HCT116 (cell line): ENCODE results near the gene KCNK3. TPM values are rescaled to one million over a fixed set of nuclear protein-coding genes. Genes with fewer than 3 reads are reported as not detected.

ENCODE experiments used
- ATAC-seq: fragments of 200-7000 bp; cut with Tn5 transposase; 2 replicates; pipeline ENCODE4 v1.9.1; 2020; ENCODE audit warnings: mild to moderate bottlenecking, moderate library complexity
- BruUV-seq: library from RNA; stranded (reverse); fragments of 400-500 nt; replicated peaks from 2 replicates; lab custom pipeline; 2021; lab: Mats Ljungman, UMichigan
- CTCF ChIA-PET: fragments of 300-600 bp; sonication (Branson Sonifier 250); formaldehyde crosslinking; loops from one replicate; lab custom pipeline; 2021; ENCODE audit warnings: antibody characterized with exemption; lab: Charles Lee
- POLR2A ChIA-PET: fragments of 300-600, 350-600 bp; sonication (Branson Sonifier 250); formaldehyde crosslinking; loops from one replicate; lab custom pipeline; 2021; ENCODE audit warnings: antibody characterized with exemption; lab: Charles Lee
- RAD21 ChIA-PET, 2 experiments: fragments of 300-600 bp; sonication (Branson Sonifier 250); formaldehyde crosslinking; loops; one replicate each; lab custom pipeline; 2023; ENCODE audit warnings: low total read pairs in 2 of 2; ENCODE audit not compliant: uncharacterized antibody in 2 of 2, unreplicated experiment in 2 of 2, low non-redundant PET in 1 of 2; lab: Charles Lee
- DNase-seq: peaks from one replicate; pipeline ENCODE4 v3.0.0-alpha.2; 2010; ENCODE audit warnings: low read depth, low spot score
- H2AFZ ChIP-seq: fragments of 200-600 bp; shearing (Covaris generic), sonication (generic); 2 replicates; pipeline ENCODE4 v1.6.1; 2017; ENCODE audit warnings: low read depth, mixed run types, mixed read lengths, antibody characterized with exemption, low read length; ENCODE audit not compliant: poor library complexity, severe bottlenecking
- H3K27ac ChIP-seq: 2 replicates; pipeline ENCODE4 v1.5.1; 2012; ENCODE audit warnings: low read depth, low read length
- H3K27me3 ChIP-seq: fragments of 200-600 bp; sonication (generic); 2 replicates; pipeline ENCODE4 v1.6.1; 2016; ENCODE audit warnings: mixed run types, low read length, mixed read lengths; ENCODE audit not compliant: insufficient read depth
- H3K36me3 ChIP-seq, 2 experiments: fragments of 200-500 bp in 1 of 2; fragments of 200-600 bp in 1 of 2; sonication (Bioruptor generic) in 1 of 2; sonication (generic) in 1 of 2; 2 replicates each; pipeline versions ENCODE4 v1.5.1 to v1.6.1; 2014 to 2016; ENCODE audit warnings: low read length in 2 of 2, inconsistent platforms in 1 of 2, mixed read lengths in 1 of 2, mixed run types in 1 of 2; ENCODE audit not compliant: insufficient read depth in 2 of 2, control insufficient read depth in 1 of 2
- H3K4me1 ChIP-seq, 2 experiments: fragments of 200-600 bp in 1 of 2; sonication (generic) in 1 of 2; 2 replicates each; pipeline versions ENCODE4 v1.5.1 to v1.6.1; 2012 to 2017; ENCODE audit warnings: low read length in 2 of 2, inconsistent platforms in 1 of 2, mild to moderate bottlenecking in 1 of 2, mixed read lengths in 1 of 2, mixed run types in 1 of 2, moderate library complexity in 1 of 2; ENCODE audit not compliant: insufficient read depth in 2 of 2, control insufficient read depth in 1 of 2
- H3K4me2 ChIP-seq: fragments of 200-600 bp; sonication (generic); 2 replicates; pipeline ENCODE4 v1.6.1; 2017; ENCODE audit warnings: mixed run types, low read length, mixed read lengths
- H3K4me3 ChIP-seq, 2 experiments: fragments of 200-600 bp in 1 of 2; sonication (generic) in 1 of 2; replicated peaks in 1 of 2; 2 replicates each; pipeline ENCODE4 v1.5.1; 2011 to 2016; ENCODE audit warnings: low read length in 2 of 2, control low read depth in 1 of 2, low read depth in 1 of 2, mild to moderate bottlenecking in 1 of 2, mixed read lengths in 1 of 2, mixed run types in 1 of 2
- H3K79me2 ChIP-seq: fragments of 200-600 bp; sonication (generic); 2 replicates; pipeline ENCODE4 v1.6.1; 2017; ENCODE audit warnings: mild to moderate bottlenecking, mixed run types, low read length, moderate library complexity, mixed read lengths; ENCODE audit not compliant: insufficient read depth
- H3K9ac ChIP-seq: fragments of 200-600 bp; sonication (generic); 2 replicates; pipeline ENCODE4 v1.6.1; 2016; ENCODE audit warnings: low read length, mixed read lengths
- H3K9me2 ChIP-seq: fragments of 200-600 bp; sonication (generic), shearing (Covaris generic); 2 replicates; pipeline ENCODE4 v1.6.1; 2017; ENCODE audit warnings: mixed run types, mild to moderate bottlenecking, moderate library complexity; ENCODE audit not compliant: insufficient read depth
- H3K9me3 ChIP-seq, 2 experiments: fragments of 200-500 bp in 1 of 2; fragments of 200-600 bp in 1 of 2; sonication (Bioruptor generic) in 1 of 2; sonication (generic) in 1 of 2; 2 replicates each; pipeline ENCODE4 v1.6.1; 2014 to 2017; ENCODE audit warnings: low read length in 2 of 2, mixed read lengths in 2 of 2, inconsistent platforms in 1 of 2, low read depth in 1 of 2, mild to moderate bottlenecking in 1 of 2, mixed run types in 1 of 2, moderate library complexity in 1 of 2; ENCODE audit not compliant: control insufficient read depth in 1 of 2, insufficient read depth in 1 of 2
- H4K20me1 ChIP-seq: fragments of 200-600 bp; sonication (generic), shearing (Covaris generic); 2 replicates; pipeline ENCODE4 v1.6.1; 2017; ENCODE audit warnings: mixed run types, mild to moderate bottlenecking, moderate library complexity; ENCODE audit not compliant: insufficient read depth
- ATF3 ChIP-seq: IDR thresholded peaks from 2 replicates; pipeline ENCODE4 v1.6.1; 2012
- CTCF ChIP-seq, 3 experiments: fragments of 200-600 bp in 1 of 3; sonication (generic) in 1 of 3; IDR thresholded peaks in 2 of 3; conservative IDR thresholded peaks in 1 of 3; 2 replicates each; pipeline ENCODE4 v1.5.1; 2012 to 2017; ENCODE audit warnings: low read depth in 2 of 3, low read length in 2 of 3, antibody characterized with exemption in 1 of 3, borderline replicate concordance in 1 of 3, control low read depth in 1 of 3, mild to moderate bottlenecking in 1 of 3, mixed read lengths in 1 of 3, mixed run types in 1 of 3, moderate library complexity in 1 of 3; ENCODE audit not compliant: insufficient read depth in 1 of 3
- EGR1 ChIP-seq: IDR thresholded peaks from 2 replicates; pipeline ENCODE4 v1.6.1; 2012; ENCODE audit warnings: low read depth
- FOSL1 ChIP-seq: IDR thresholded peaks from 2 replicates; pipeline ENCODE4 v1.6.1; 2012; ENCODE audit warnings: low read depth
- SIN3A ChIP-seq: IDR thresholded peaks from 2 replicates; pipeline ENCODE4 v1.6.1; 2012; ENCODE audit warnings: low read depth
- SP1 ChIP-seq: IDR thresholded peaks from 2 replicates; pipeline ENCODE4 v1.6.1; 2012; ENCODE audit warnings: low read depth
- SRF ChIP-seq: IDR thresholded peaks from 2 replicates; pipeline ENCODE4 v1.6.1; 2012; ENCODE audit warnings: low read depth
- TCF7L2 ChIP-seq: IDR thresholded peaks from 2 replicates; pipeline ENCODE4 v1.7.0; 2011; ENCODE audit warnings: borderline replicate concordance, inconsistent platforms; ENCODE audit not compliant: insufficient read depth, insufficient read length; ENCODE audit errors: extremely low read depth
- YY1 ChIP-seq: IDR thresholded peaks from 2 replicates; pipeline ENCODE4 v1.6.1; 2011; ENCODE audit warnings: low read length, low read depth, moderate library complexity, mild to moderate bottlenecking; ENCODE audit not compliant: insufficient replicate concordance; ENCODE audit errors: extremely low read depth
- ZBTB33 ChIP-seq: IDR thresholded peaks from 2 replicates; pipeline ENCODE4 v1.6.1; 2011; ENCODE audit warnings: mild to moderate bottlenecking, low read length, moderate library complexity; ENCODE audit not compliant: insufficient replicate concordance; ENCODE audit errors: extremely low read depth
- intact Hi-C: fragments of 100-400 bp; cut with micrococcal nuclease; formaldehyde crosslinking; loops from 2 replicates; pipeline ENCODE4 v1.10.0; 2022
- total RNA-seq: library from RNA; stranded (reverse); gene quantifications from one replicate; pipeline ENCODE4 v1.2.1, GENCODE V29; 2021; ENCODE audit not compliant: unreplicated experiment

The KCNK3 gene
- total RNA-seq, 1 experiment from 2014 or later, result 0.71 TPM

DNA sequence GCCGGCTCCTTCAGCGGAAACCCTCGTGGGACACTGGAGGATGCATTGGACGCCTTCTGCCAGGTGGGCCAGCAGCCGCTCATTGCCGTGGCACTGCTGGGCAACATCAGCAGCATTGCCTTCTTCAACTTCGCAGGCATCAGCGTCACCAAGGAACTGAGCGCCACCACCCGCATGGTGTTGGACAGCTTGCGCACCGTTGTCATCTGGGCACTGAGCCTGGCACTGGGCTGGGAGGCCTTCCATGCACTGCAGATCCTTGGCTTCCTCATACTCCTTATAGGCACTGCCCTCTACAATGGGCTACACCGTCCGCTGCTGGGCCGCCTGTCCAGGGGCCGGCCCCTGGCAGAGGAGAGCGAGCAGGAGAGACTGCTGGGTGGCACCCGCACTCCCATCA lies 85.6 kb downstream of the KCNK3 start:
- Histone ChIP-seq H3K27me3 (no peaks in the 10 kb centered on the region), H3K9me3 (no peaks in the 10 kb centered on the region), H4K20me1 (no peaks in the 10 kb centered on the region), H3K79me2 (peaks cover 22% of the 10 kb centered on the region), H3K4me2 (no peak overlapping the region), H3K4me3 (no peak overlapping the region), H3K9me2 (no peaks in the 10 kb centered on the region), H3K27ac (no peak overlapping the region), H3K9ac (no peak overlapping the region), H3K36me3 (peaks cover 8 to 20% of the 10 kb centered on the region in 2 experiments; a peak in 2 of 4 replicates), H2AFZ (no peak overlapping the region), H3K4me1 (no peaks in the 10 kb centered on the region)
- ATAC-seq (no peak), DNase-seq (no peak)
- intact Hi-C loops, result no loop called here
- ChIA-PET RAD21 (no interaction called here), POLR2A (no interaction called here), CTCF (interaction anchor here (1.6 kb wide), 1 partner anchor 9 kb away, joined by 5 read pairs; no protein-coding TSS in a partner anchor)
- TF ChIP-seq SP1, result no peak
- TF ChIP-seq TCF7L2, result no peak
- TF ChIP-seq SRF, result no peak
- TF ChIP-seq FOSL1, result no peak
- no peak for TF ChIP-seq CTCF (IDR thresholded peaks at IDR 0.05 in 2 of 3, conservative IDR thresholded peaks at IDR 0.05 in 1 of 3; ENCODE audit: borderline replicate concordance in 1 of 3, insufficient read depth in 1 of 3, low read depth in 2 of 3, low read length in 2 of 3)
- no peak for TF ChIP-seq SIN3A
- no peak for TF ChIP-seq ATF3
- BruUV-seq, result no TSS peak

DNA sequence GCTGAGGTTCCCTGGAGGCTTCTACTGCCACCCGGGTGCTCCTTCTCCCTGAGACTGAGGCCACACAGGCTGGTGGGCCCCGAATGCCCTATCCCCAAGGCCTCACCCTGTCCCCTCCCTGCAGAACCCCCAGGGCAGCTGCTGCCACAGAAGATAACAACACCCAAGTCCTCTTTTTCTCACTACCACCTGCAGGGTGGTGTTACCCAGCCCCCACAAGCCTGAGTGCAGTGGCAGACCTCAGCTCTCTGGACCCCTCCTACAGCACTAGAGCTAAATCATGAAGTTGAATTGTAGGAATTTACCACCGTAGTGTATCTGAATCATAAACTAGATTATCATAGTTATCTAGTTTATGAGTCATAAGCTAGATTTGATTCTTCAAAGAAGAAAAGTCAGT lies 86.0 kb downstream of the KCNK3 start:
- H3K79me2 ChIP-seq, result peaks cover 21% of the 10 kb centered on the region
- ChIA-PET POLR2A (no interaction called here), CTCF (interaction anchor here (1.6 kb wide), 1 partner anchor 9 kb away, joined by 5 read pairs; no protein-coding TSS in a partner anchor), RAD21 (no interaction called here)
- H3K4me3 ChIP-seq, result no peak overlapping the region
- no TSS peak for BruUV-seq
- H3K9me3 ChIP-seq, result no peaks in the 10 kb centered on the region
- peaks cover 8 to 20% of the 10 kb centered on the region in 2 experiments; a peak in 2 of 4 replicates for H3K36me3 ChIP-seq
- H3K4me1 ChIP-seq, result no peaks in the 10 kb centered on the region
- H3K27me3 ChIP-seq, result no peaks in the 10 kb centered on the region
- H3K27ac ChIP-seq, result no peak overlapping the region
- H2AFZ ChIP-seq, result no peak overlapping the region
- intact Hi-C loops, result no loop called here
- H3K4me2 ChIP-seq, result no peak overlapping the region
- TF ChIP-seq SRF, result no peak
- no peak for TF ChIP-seq EGR1
- no peak for TF ChIP-seq ZBTB33
- no peak for TF ChIP-seq YY1
- H3K9ac ChIP-seq, result no peak overlapping the region
- H3K9me2 ChIP-seq, result no peaks in the 10 kb centered on the region
- ATAC-seq (no peak), DNase-seq (no peak)
- H4K20me1 ChIP-seq, result no peaks in the 10 kb centered on the region
